Stomach smooth muscle (tissue), 2 donors: ENCODE results near the gene IL32.
"Not testable (repeated sequence)": the region's sequence is repeated elsewhere in the genome, so short reads cannot be mapped to it uniquely, and the experiment has no call there.

Source experiments
- H3K27ac ChIP-seq: one replicate; pipeline ENCODE4 v1.7.0; 2013; ENCODE audit warnings: mild to moderate bottlenecking, low read length, inconsistent platforms
- H3K27me3 ChIP-seq, 2 donors: one replicate each; pipeline ENCODE4 v1.7.0; 2013; ENCODE audit warnings: low read length in 2 of 2; ENCODE audit not compliant: insufficient read depth in 2 of 2, control insufficient read depth in 1 of 2
- H3K36me3 ChIP-seq, 2 donors: one replicate each; pipeline ENCODE4 v1.7.0; 2013; ENCODE audit warnings: low read length in 2 of 2; ENCODE audit not compliant: control insufficient read depth in 2 of 2, insufficient read depth in 2 of 2
- H3K4me1 ChIP-seq: one replicate; pipeline ENCODE4 v1.7.0; 2013; ENCODE audit warnings: low read length; ENCODE audit not compliant: control insufficient read depth, insufficient read depth
- H3K4me3 ChIP-seq, 2 donors: one replicate each; pipeline ENCODE4 v1.7.0; 2013; ENCODE audit warnings: low read length in 2 of 2
- H3K9ac ChIP-seq, 2 donors: one replicate each; pipeline ENCODE4 v1.7.0; 2013; ENCODE audit warnings: low read length in 2 of 2, mild to moderate bottlenecking in 1 of 2
- H3K9me3 ChIP-seq, 2 donors: one replicate each; pipeline ENCODE4 v1.7.0; 2013; ENCODE audit warnings: low read length in 2 of 2; ENCODE audit not compliant: control insufficient read depth in 2 of 2
- donor health status: healthy.
- donor health status: Pancreatic carcinoma.

Gene IL32

DNA sequence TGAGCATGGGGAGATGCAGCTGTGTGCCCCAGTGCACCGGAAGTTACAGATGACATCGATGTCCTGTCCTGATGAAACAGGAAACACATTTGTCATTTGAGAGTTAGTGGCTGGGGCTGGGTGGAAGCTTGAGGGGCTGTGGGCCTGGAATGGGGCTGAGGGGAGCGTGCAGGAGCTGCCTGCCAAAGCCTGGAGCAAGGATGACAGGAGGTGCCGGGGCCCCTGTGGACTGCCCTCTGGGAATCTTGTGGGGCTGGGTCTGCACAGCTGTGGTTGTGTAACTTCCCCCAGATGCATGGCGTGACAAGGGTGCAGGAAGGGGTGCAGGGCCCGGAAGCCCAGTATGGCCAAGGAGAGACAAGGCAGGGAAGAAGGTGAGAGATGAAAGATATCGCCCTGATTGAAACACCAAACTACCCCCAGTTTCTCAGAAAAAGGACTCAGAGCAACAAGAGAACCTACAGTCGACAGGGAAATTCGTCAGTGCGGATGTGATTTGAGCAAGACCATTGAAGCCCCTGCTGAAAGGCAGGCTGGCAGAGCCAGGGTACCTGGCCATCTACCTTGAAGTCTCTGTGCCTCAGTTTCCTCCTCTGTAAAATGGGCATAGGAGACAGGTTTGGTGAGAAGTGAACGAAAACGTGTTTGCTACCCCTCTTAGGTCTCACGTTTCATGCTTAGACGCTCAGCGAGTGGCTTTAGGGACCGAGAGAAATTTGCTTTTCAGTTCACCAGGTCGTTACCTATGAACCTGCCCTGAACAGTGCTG lies 10.3 kb upstream of the IL32 start:
- Histone ChIP-seq H3K27ac (no peak overlapping the region), H3K27me3 (peaks cover 0 to 8% of the 10 kb centered on the region in 2 donors), H3K9ac (no peak overlapping the region), H3K4me1 (peaks cover 16% of the 10 kb centered on the region), H3K4me3 (no peak overlapping the region), H3K9me3 (no peaks in the 10 kb centered on the region), H3K36me3 (no peaks in the 10 kb centered on the region)

GRCh38 chr16:3055734-3056115 lies 9.7 kb upstream of the IL32 start:
- H3K9me3 ChIP-seq, H3K27me3 ChIP-seq, H3K36me3 ChIP-seq, H3K9ac ChIP-seq, H3K4me3 ChIP-seq, H3K27ac ChIP-seq: not testable (repeated sequence)
- H3K4me1 ChIP-seq = peaks cover 19% of the 10 kb centered on the region

DNA sequence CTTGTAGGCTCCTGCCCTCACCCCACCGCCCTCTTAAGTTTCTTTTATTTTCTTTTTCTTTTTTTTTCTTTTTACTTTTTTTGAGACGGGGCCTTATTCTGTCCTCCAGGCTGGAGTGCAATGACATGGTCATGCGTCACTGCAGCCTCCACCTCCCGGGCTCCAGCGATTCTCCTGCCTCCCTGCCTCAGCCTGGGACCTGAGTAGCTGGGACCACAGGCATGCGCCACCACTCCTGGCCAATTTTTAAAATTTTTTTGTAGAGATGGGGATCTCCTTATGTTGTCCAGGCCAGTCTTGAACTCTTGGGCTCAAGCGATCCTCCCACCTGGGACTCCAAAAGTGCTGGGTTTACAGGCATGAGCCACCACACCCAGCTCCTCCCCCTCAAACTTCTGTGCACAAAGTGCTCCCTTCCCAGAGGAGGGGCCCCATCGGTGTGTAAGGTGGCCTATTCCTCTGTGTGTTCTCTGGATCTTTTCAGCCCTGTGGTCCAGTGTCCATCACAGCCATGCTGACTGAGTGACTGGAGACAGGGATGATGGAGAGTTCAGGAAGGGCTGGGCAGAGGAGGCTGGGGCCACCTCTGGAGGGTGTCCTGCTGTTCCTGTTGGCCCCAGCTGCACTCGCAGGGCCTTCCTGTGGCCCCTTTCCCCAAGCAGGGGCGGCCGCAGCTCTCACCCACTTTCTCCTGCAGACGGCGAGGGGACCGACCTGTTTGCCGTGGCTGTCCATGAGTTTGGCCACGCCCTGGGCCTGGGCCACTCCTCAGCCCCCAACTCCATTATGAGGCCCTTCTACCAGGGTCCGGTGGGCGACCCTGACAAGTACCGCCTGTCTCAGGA lies 8.9 kb upstream of the IL32 start:
- Histone ChIP-seq H3K9me3 (no peaks in the 10 kb centered on the region), H3K27me3 (peaks cover 0 to 7% of the 10 kb centered on the region in 2 donors), H3K27ac (no peak overlapping the region), H3K4me1 (peaks cover 19% of the 10 kb centered on the region), H3K36me3 (no peaks in the 10 kb centered on the region), H3K4me3 (no peak overlapping the region), H3K9ac (no peak overlapping the region)

DNA sequence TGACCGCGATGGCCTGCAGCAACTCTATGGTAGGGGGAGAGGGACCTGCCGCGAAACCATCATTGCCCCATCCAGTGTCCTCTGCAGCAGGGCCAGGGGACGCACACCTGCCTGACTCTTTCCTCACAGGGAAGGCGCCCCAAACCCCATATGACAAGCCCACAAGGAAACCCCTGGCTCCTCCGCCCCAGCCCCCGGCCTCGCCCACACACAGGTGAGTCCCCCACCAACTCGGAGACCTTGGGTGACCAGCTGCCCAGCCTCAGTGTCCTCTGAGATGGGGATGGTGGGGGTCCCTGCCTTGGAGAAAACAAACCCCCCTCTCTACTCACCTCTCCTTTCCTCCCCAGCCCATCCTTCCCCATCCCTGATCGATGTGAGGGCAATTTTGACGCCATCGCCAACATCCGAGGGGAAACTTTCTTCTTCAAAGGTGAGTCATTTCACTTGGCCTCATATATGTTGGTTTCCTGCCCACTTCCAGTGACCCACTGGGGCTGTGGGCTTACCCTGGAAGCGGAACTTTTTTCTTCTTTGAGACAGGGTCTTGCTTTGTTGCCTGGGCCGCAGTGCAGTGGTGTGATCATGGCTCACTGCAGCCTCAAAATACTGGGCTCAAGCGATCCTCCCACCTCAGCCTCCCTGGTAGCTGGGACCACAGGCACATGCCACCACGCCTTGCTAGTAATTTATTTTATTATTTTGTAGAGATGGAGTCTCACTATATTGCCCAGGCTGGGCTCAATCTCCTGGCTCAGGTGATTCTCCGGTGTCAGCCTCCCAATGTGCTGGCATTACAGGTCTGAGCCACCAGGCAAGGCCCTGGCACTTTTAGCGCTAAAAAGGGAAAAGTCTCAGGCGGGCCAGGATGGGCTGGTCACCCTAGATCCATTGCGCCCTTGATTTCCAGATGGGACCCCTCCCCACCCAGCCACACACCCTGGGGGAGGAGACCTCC lies 8.0 kb upstream of the IL32 start:
- Histone ChIP-seq H3K27me3 (peaks cover 0 to 7% of the 10 kb centered on the region in 2 donors), H3K9ac (no peak overlapping the region), H3K4me3 (peak overlapping the region in 1 of 2 donors; percentile 78), H3K27ac (no peak overlapping the region), H3K9me3 (no peaks in the 10 kb centered on the region), H3K4me1 (peaks cover 19% of the 10 kb centered on the region), H3K36me3 (no peaks in the 10 kb centered on the region)

DNA sequence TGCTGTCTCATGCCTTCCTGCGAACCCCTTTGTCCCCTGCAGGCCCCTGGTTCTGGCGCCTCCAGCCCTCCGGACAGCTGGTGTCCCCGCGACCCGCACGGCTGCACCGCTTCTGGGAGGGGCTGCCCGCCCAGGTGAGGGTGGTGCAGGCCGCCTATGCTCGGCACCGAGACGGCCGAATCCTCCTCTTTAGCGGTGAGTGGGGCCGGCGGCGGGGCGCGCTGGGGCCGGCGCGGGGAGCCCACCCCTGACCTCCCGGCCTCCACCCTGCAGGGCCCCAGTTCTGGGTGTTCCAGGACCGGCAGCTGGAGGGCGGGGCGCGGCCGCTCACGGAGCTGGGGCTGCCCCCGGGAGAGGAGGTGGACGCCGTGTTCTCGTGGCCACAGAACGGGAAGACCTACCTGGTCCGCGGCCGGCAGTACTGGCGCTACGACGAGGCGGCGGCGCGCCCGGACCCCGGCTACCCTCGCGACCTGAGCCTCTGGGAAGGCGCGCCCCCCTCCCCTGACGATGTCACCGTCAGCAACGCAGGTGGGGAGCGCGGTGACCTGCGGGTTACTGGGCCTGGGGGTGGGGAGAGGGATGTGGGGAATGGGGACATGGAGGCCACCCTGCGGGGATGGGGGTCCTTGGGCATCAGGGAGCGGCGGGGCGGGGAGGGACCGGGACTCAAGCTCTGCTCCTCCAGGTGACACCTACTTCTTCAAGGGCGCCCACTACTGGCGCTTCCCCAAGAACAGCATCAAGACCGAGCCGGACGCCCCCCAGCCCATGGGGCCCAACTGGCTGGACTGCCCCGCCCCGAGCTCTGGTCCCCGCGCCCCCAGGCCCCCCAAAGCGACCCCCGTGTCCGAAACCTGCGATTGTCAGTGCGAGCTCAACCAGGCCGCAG lies 7.1 kb upstream of the IL32 start:
- no peaks in the 10 kb centered on the region for H3K9me3 ChIP-seq
- no peaks in the 10 kb centered on the region for H3K36me3 ChIP-seq
- peak overlapping the region; percentile 60 for H3K9ac ChIP-seq
- H3K27ac ChIP-seq = no peak overlapping the region
- peak overlapping the region; percentile 75 to 78 for H3K4me3 ChIP-seq
- peaks cover 0 to 7% of the 10 kb centered on the region in 2 donors for H3K27me3 ChIP-seq
- H3K4me1 ChIP-seq = peaks cover 19% of the 10 kb centered on the region

- Histone ChIP-seq H3K4me1 (peaks cover 19% of the 10 kb centered on the region), H3K9ac (peak overlapping the region; percentile 60 to 72), H3K27me3 (peaks cover 0 to 7% of the 10 kb centered on the region in 2 donors), H3K36me3 (no peaks in the 10 kb centered on the region), H3K9me3 (no peaks in the 10 kb centered on the region), H3K27ac (peak overlapping the region; percentile 41), H3K4me3 (peak overlapping the region; percentile 75 to 78)
Measured at GRCh38 chr16:3059041-3059722, 6.3 kb upstream of the IL32 start.

- peaks cover 0 to 7% of the 10 kb centered on the region in 2 donors for H3K27me3 ChIP-seq
- H3K27ac ChIP-seq = peak overlapping the region; percentile 41
- H3K4me1 ChIP-seq = peaks cover 19% of the 10 kb centered on the region
- H3K9me3 ChIP-seq = no peaks in the 10 kb centered on the region
- peak overlapping the region; percentile 60 to 72 for H3K9ac ChIP-seq
- H3K36me3 ChIP-seq = no peaks in the 10 kb centered on the region
- H3K4me3 ChIP-seq = peak overlapping the region; percentile 75 to 78
Measured at GRCh38 chr16:3059723-3060242, 5.7 kb upstream of the IL32 start.

- H3K36me3 ChIP-seq = no peaks in the 10 kb centered on the region
- H3K9ac ChIP-seq = peak overlapping the region in 1 of 2 donors; percentile 9
- no peak overlapping the region for H3K27ac ChIP-seq
- no peaks in the 10 kb centered on the region for H3K9me3 ChIP-seq
- no peak overlapping the region for H3K4me3 ChIP-seq
- peaks cover 27% of the 10 kb centered on the region for H3K4me1 ChIP-seq
- peaks cover 3 to 7% of the 10 kb centered on the region in 2 donors for H3K27me3 ChIP-seq
Measured at GRCh38 chr16:3060339-3061127, 4.9 kb upstream of the IL32 start.

- Histone ChIP-seq H3K4me1 (peaks cover 32% of the 10 kb centered on the region), H3K27ac (no peak overlapping the region)
Measured at GRCh38 chr16:3062553-3062952, 2.9 kb upstream of the IL32 start.

More at GRCh38 chr16:3062553-3062952, 2.9 kb upstream of the IL32 start:
- Histone ChIP-seq H3K36me3 (no peaks in the 10 kb centered on the region), H3K27me3 (peaks cover 3 to 7% of the 10 kb centered on the region in 2 donors), H3K4me3 (no peak overlapping the region), H3K9ac (no peak overlapping the region), H3K9me3 (no peaks in the 10 kb centered on the region)
